Caco-2 (cell line): ENCODE data around the gene PPP4R2. TPM values are rescaled to one million over a fixed set of nuclear protein-coding genes. Genes with fewer than 3 reads are reported as not detected.

Experiments
- BruUV-seq: library from RNA; stranded (reverse); fragments of 400-500 nt; replicated peaks from 2 replicates; lab custom pipeline; 2021; lab: Mats Ljungman, UMichigan
- CTCF ChIA-PET: fragments of 300-600 bp; sonication (Branson Sonifier 250); formaldehyde crosslinking; loops from one replicate; lab custom pipeline; 2022; ENCODE audit warnings: antibody characterized with exemption; lab: Charles Lee
- POLR2A ChIA-PET: fragments of 300-600 bp; sonication (Branson Sonifier 250); formaldehyde crosslinking; loops from one replicate; lab custom pipeline; 2022; ENCODE audit warnings: antibody characterized with exemption; lab: Charles Lee
- DNase-seq, 2 experiments: peaks; one replicate each; pipeline versions ENCODE4 v3.0.0 to v3.0.0-alpha.2; 2020 to 2022
- H3K27me3 ChIP-seq: replicated peaks from 2 replicates; pipeline ENCODE4 v1.6.0; 2011; ENCODE audit warnings: low read length; ENCODE audit not compliant: control insufficient read depth, insufficient read depth
- H3K36me3 ChIP-seq: 2 replicates; pipeline ENCODE4 v1.5.1; 2011; ENCODE audit warnings: low read length; ENCODE audit not compliant: control insufficient read depth, insufficient read depth
- H3K4me1 ChIP-seq: fragments of 250-450 bp; sonication (Bioruptor Pico); 2 replicates; pipeline ENCODE4 v1.5.1; 2020; ENCODE audit warnings: mild to moderate bottlenecking
- H3K4me3 ChIP-seq: 2 replicates; pipeline ENCODE4 v1.5.1; 2011; ENCODE audit warnings: low read depth, mild to moderate bottlenecking, control low read depth, low read length
- H3K9me3 ChIP-seq: fragments of 250-450 bp; sonication (Bioruptor Pico); 2 replicates; pipeline ENCODE4 v1.5.1; 2020; ENCODE audit warnings: mild to moderate bottlenecking, moderate library complexity
- H3K27ac Mint-ChIP-seq: one replicate; pipeline ENCODE4 v1.8.0; 2022; ENCODE audit warnings: mixed read lengths; ENCODE audit not compliant: unreplicated experiment
- H3K27me3 Mint-ChIP-seq: one replicate; pipeline ENCODE4 v1.8.0; 2022; ENCODE audit warnings: mixed read lengths; ENCODE audit not compliant: insufficient read depth, unreplicated experiment
- H3K36me3 Mint-ChIP-seq: one replicate; pipeline ENCODE4 v1.8.0; 2022; ENCODE audit warnings: mild to moderate bottlenecking, mixed read lengths; ENCODE audit not compliant: insufficient read depth, unreplicated experiment
- H3K4me1 Mint-ChIP-seq: one replicate; pipeline ENCODE4 v1.8.0; 2022; ENCODE audit warnings: low read depth, mixed read lengths; ENCODE audit not compliant: unreplicated experiment
- H3K4me3 Mint-ChIP-seq: one replicate; pipeline ENCODE4 v1.8.0; 2022; ENCODE audit warnings: mild to moderate bottlenecking, moderate library complexity, mixed read lengths; ENCODE audit not compliant: unreplicated experiment
- H3K9me3 Mint-ChIP-seq: one replicate; pipeline ENCODE4 v1.8.0; 2022; ENCODE audit warnings: mixed read lengths; ENCODE audit not compliant: unreplicated experiment
- CTCF ChIP-seq, 2 experiments: fragments of 200-600 bp in 1 of 2; IDR thresholded peaks; 1 replicate in 1 of 2; 2 replicates in 1 of 2; pipeline versions ENCODE4 v1.5.1 to v1.8.0; 2011 to 2022; ENCODE audit warnings: antibody characterized with exemption in 1 of 2, control low read depth in 1 of 2, inconsistent platforms in 1 of 2, low read depth in 1 of 2, low read length in 1 of 2, mild to moderate bottlenecking in 1 of 2, moderate library complexity in 1 of 2; ENCODE audit not compliant: insufficient read depth in 1 of 2, severe bottlenecking in 1 of 2, unreplicated experiment in 1 of 2
- intact Hi-C: fragments of 100-400 bp; cut with micrococcal nuclease; formaldehyde crosslinking; loops from one replicate; pipeline ENCODE4 v1.10.0; 2022; ENCODE audit not compliant: unreplicated experiment
- total RNA-seq: library from RNA; stranded (reverse); gene quantifications from 2 replicates; pipeline ENCODE4 v1.2.3, GENCODE V29; 2022

Gene PPP4R2
- total RNA-seq, 1 experiment from 2014 or later = 91.3 TPM

- H3K36me3 Mint-ChIP-seq = peaks cover 5% of the 10 kb centered on the region
- H3K9me3 ChIP-seq = no peaks in the 10 kb centered on the region
- H3K27me3 Mint-ChIP-seq = no peaks in the 10 kb centered on the region
- no peaks in the 10 kb centered on the region for H3K36me3 ChIP-seq
- no peak overlapping the region for H3K4me3 Mint-ChIP-seq
- H3K4me3 ChIP-seq = no peak overlapping the region
- no peak overlapping the region for H3K27ac Mint-ChIP-seq
- POLR2A ChIA-PET = no interaction called here
- H3K4me1 ChIP-seq = no peaks in the 10 kb centered on the region
- no peak for DNase-seq
- TF ChIP-seq CTCF (IDR thresholded peaks at IDR 0.05; ENCODE audit: insufficient read depth in 1 of 2, low read depth in 1 of 2, low read length in 1 of 2, severe bottlenecking in 1 of 2, unreplicated experiment in 1 of 2) = no peak
- CTCF ChIA-PET = no interaction called here
- no peaks in the 10 kb centered on the region for H3K4me1 Mint-ChIP-seq
- no TSS peak for BruUV-seq
- intact Hi-C loops = no loop called here
- no peaks in the 10 kb centered on the region for H3K27me3 ChIP-seq
- H3K9me3 Mint-ChIP-seq = no peaks in the 10 kb centered on the region
These were observed 112.1 kb downstream of the PPP4R2 start for GRCh38 chr3:73108750-73109149.

GRCh38 chr3:73110530-73110929, 113.9 kb downstream of the PPP4R2 start:
- BruUV-seq = no TSS peak
- H3K36me3 Mint-ChIP-seq = peaks cover 5% of the 10 kb centered on the region
- Histone ChIP-seq H3K9me3 (no peaks in the 10 kb centered on the region), H3K4me1 (no peaks in the 10 kb centered on the region), H3K4me3 (no peak overlapping the region), H3K36me3 (no peaks in the 10 kb centered on the region), H3K27me3 (no peaks in the 10 kb centered on the region)
- CTCF ChIA-PET = no interaction called here
- H3K9me3 Mint-ChIP-seq = no peaks in the 10 kb centered on the region
- no peak for TF ChIP-seq CTCF (IDR thresholded peaks at IDR 0.05; ENCODE audit: insufficient read depth in 1 of 2, low read depth in 1 of 2, low read length in 1 of 2, severe bottlenecking in 1 of 2, unreplicated experiment in 1 of 2)
- no peaks in the 10 kb centered on the region for H3K4me1 Mint-ChIP-seq
- POLR2A ChIA-PET = no interaction called here
- intact Hi-C loops = no loop called here
- H3K4me3 Mint-ChIP-seq = no peak overlapping the region
- H3K27ac Mint-ChIP-seq = no peak overlapping the region
- no peak for DNase-seq
- no peaks in the 10 kb centered on the region for H3K27me3 Mint-ChIP-seq

GRCh38 chr3:73114711-73115110, 118.1 kb downstream of the PPP4R2 start:
- Histone ChIP-seq H3K9me3 (no peaks in the 10 kb centered on the region), H3K36me3 (no peaks in the 10 kb centered on the region), H3K27me3 (no peaks in the 10 kb centered on the region), H3K4me1 (no peaks in the 10 kb centered on the region), H3K4me3 (no peak overlapping the region)
- ChIA-PET CTCF (no interaction called here), POLR2A (no interaction called here)
- H3K9me3 Mint-ChIP-seq = no peaks in the 10 kb centered on the region
- no peak for TF ChIP-seq CTCF (IDR thresholded peaks at IDR 0.05; ENCODE audit: insufficient read depth in 1 of 2, low read depth in 1 of 2, low read length in 1 of 2, severe bottlenecking in 1 of 2, unreplicated experiment in 1 of 2)
- peaks cover 5% of the 10 kb centered on the region for H3K36me3 Mint-ChIP-seq
- H3K4me3 Mint-ChIP-seq = no peak overlapping the region
- DNase-seq = no peak
- no TSS peak for BruUV-seq
- H3K27me3 Mint-ChIP-seq = no peaks in the 10 kb centered on the region
- no peak overlapping the region for H3K27ac Mint-ChIP-seq
- intact Hi-C loops = no loop called here
- H3K4me1 Mint-ChIP-seq = no peaks in the 10 kb centered on the region
